HEK293T (cell line): ENCODE data around the gene TMC5.

Source experiments
- ARNT ChIP-seq: fragments of 450-650 bp; IDR thresholded peaks from 2 replicates; pipeline ENCODE4 v1.6.1; 2017; ENCODE audit warnings: mild to moderate bottlenecking
- BHLHE40 ChIP-seq: fragments of 450-650 bp; IDR thresholded peaks from 2 replicates; pipeline ENCODE4 v1.6.1; 2016; ENCODE audit warnings: mild to moderate bottlenecking, moderate library complexity, borderline replicate concordance
- ELF4 ChIP-seq: fragments of 450-650 bp; IDR thresholded peaks from 2 replicates; pipeline ENCODE4 v1.6.1; 2017; ENCODE audit warnings: antibody characterized with exemption
- FOXA1 ChIP-seq: fragments of 450-650 bp; IDR thresholded peaks from 2 replicates; pipeline ENCODE4 v1.6.1; 2016; ENCODE audit warnings: mild to moderate bottlenecking
- FOXK2 ChIP-seq: fragments of 450-650 bp; IDR thresholded peaks from 2 replicates; pipeline ENCODE4 v1.6.1; 2016; ENCODE audit warnings: mild to moderate bottlenecking
- FOXM1 ChIP-seq: fragments of 450-650 bp; IDR thresholded peaks from 2 replicates; pipeline ENCODE4 v1.6.1; 2017; ENCODE audit warnings: mild to moderate bottlenecking, borderline replicate concordance
- LEF1 ChIP-seq: fragments of 450-650 bp; IDR thresholded peaks from 2 replicates; pipeline ENCODE4 v1.6.1; 2017; ENCODE audit warnings: mild to moderate bottlenecking, borderline replicate concordance
- PKNOX1 ChIP-seq: fragments of 450-650 bp; IDR thresholded peaks from 2 replicates; pipeline ENCODE4 v1.6.1; 2016
- SP1 ChIP-seq: fragments of 450-650 bp; IDR thresholded peaks from 2 replicates; pipeline ENCODE4 v1.6.1; 2017
- SUZ12 ChIP-seq: fragments of 450-650 bp; IDR thresholded peaks from 2 replicates; pipeline ENCODE4 v1.6.1; 2016; ENCODE audit warnings: mild to moderate bottlenecking

- TF ChIP-seq PKNOX1 (no peak), SUZ12 (no peak), LEF1 (no peak), FOXA1 (no peak), ELF4 (no peak), FOXK2 (no peak), SP1 (no peak), FOXM1 (no peak), BHLHE40 (no peak), ARNT (no peak)
Measured at GRCh38 chr16:19382084-19382801, 35.4 kb upstream of the TMC5 start.
